Tibial nerve (tissue), 4 donors: ENCODE data around the gene COL4A6. TPM values are rescaled to one million over a fixed set of nuclear protein-coding genes. Genes with fewer than 3 reads are reported as not detected.

ENCODE experiments used
- DNase-seq, 2 donors: peaks; one replicate each; pipeline ENCODE4 v3.0.0-alpha.2; 2019; ENCODE audit warnings: low spot score in 2 of 2
- H3K27ac ChIP-seq, 4 donors: fragments of 200-600 bp; sonication (generic) in 3 of 4; one replicate each; pipeline ENCODE4 v1.5.1; 2017 to 2019; ENCODE audit warnings: mild to moderate bottlenecking in 1 of 4
- H3K27me3 ChIP-seq, 2 donors: fragments of 200-600 bp; sonication (generic) in 1 of 2; one replicate each; pipeline versions ENCODE4 v1.5.1 to v1.6.0; 2017 to 2019
- H3K36me3 ChIP-seq, 3 donors: fragments of 200-600 bp; sonication (generic); one replicate each; pipeline ENCODE4 v1.5.1; 2018 to 2019
- H3K4me1 ChIP-seq, 4 donors: fragments of 200-600 bp; sonication (generic) in 3 of 4; one replicate each; pipeline ENCODE4 v1.5.1; 2017 to 2019
- H3K4me3 ChIP-seq, 4 donors: fragments of 200-600 bp; sonication (generic) in 3 of 4; one replicate each; pipeline ENCODE4 v1.5.1; 2017 to 2019; ENCODE audit warnings: mild to moderate bottlenecking in 1 of 4, moderate library complexity in 1 of 4
- H3K9me3 ChIP-seq, 4 donors: fragments of 200-600 bp; sonication (generic) in 3 of 4; one replicate each; pipeline ENCODE4 v1.5.1; 2017 to 2019
- CTCF ChIP-seq, 5 experiments: fragments of 200-600 bp in 3 of 5; fragments of 450-650 bp in 2 of 5; sonication (generic) in 3 of 5; IDR thresholded peaks; one replicate each; pipeline ENCODE4 v1.5.1; 2016 to 2019; ENCODE audit warnings: antibody characterized with exemption in 5 of 5, mild to moderate bottlenecking in 3 of 5, moderate library complexity in 2 of 5
- EP300 ChIP-seq, 2 donors: sonication (generic); formaldehyde crosslinking; IDR thresholded peaks; one replicate each; pipeline ENCODE4 v1.6.1; 2017; ENCODE audit warnings: antibody characterized with exemption in 2 of 2, mild to moderate bottlenecking in 1 of 2
- POLR2A ChIP-seq, 2 donors: fragments of 450-650 bp; IDR thresholded peaks; one replicate each; pipeline ENCODE4 v1.6.1; 2017; ENCODE audit warnings: antibody characterized with exemption in 2 of 2, mild to moderate bottlenecking in 2 of 2, moderate library complexity in 2 of 2
- WGBS, 2 donors: methylation state at CpG; one replicate each; pipeline ENCODE4 v1.1.5; 2018; 5-methylcytosine and 5-hydroxymethylcytosine counted together
- total RNA-seq, 4 donors: library from RNA; depleted of rRNA; stranded (reverse); fragments of >200 nt; gene quantifications; one replicate each; pipeline ENCODE4 v1.1.0, GENCODE V29; 2016

COL4A6 gene
- total RNA-seq, 4 donors from 2014 or later: under 0.01 to 1.4 (median 0.21) TPM

GRCh38 chrX:108130889-108131288, 307.3 kb downstream of the COL4A6 start:
- H3K27me3 ChIP-seq: peaks cover 0 to 11% of the 10 kb centered on the region in 2 donors
- H3K4me3 ChIP-seq: no peak overlapping the region
- TF ChIP-seq EP300 (IDR thresholded peaks at IDR 0.05) (no peak), CTCF (IDR thresholded peaks at IDR 0.05) (no peak), POLR2A (IDR thresholded peaks at IDR 0.05) (no peak)
- H3K36me3 ChIP-seq: peaks cover 0 to 36% (median 0%) of the 10 kb centered on the region in 3 donors
- no peaks in the 10 kb centered on the region for H3K9me3 ChIP-seq
- no peak for DNase-seq
- 75 to 100% methylated on average over 1 of the region's 1 CpG for WGBS, 2 donors
- H3K27ac ChIP-seq: no peak overlapping the region
- no peaks in the 10 kb centered on the region for H3K4me1 ChIP-seq

GRCh38 chrX:108127152-108127551, 311.1 kb downstream of the COL4A6 start:
- Histone ChIP-seq H3K4me1 (peaks cover 0 to 4% (median 0%) of the 10 kb centered on the region in 4 donors), H3K36me3 (peaks cover 0 to 19% (median 0%) of the 10 kb centered on the region in 3 donors), H3K27ac (no peak overlapping the region), H3K4me3 (no peak overlapping the region), H3K9me3 (no peaks in the 10 kb centered on the region), H3K27me3 (peaks cover 0 to 9% of the 10 kb centered on the region in 2 donors)
- TF ChIP-seq EP300 (IDR thresholded peaks at IDR 0.05): no peak
- no peak for TF ChIP-seq CTCF (IDR thresholded peaks at IDR 0.05)
- TF ChIP-seq POLR2A (IDR thresholded peaks at IDR 0.05): no peak
- WGBS, 2 donors: 82 to 88% methylated on average over 4 of the region's 4 CpGs
- DNase-seq: no peak

- Histone ChIP-seq H3K27ac (no peak overlapping the region), H3K4me1 (peaks cover 0 to 4% (median 0%) of the 10 kb centered on the region in 4 donors), H3K9me3 (no peaks in the 10 kb centered on the region), H3K27me3 (peaks cover 0 to 9% of the 10 kb centered on the region in 2 donors), H3K36me3 (peaks cover 0 to 17% (median 0%) of the 10 kb centered on the region in 3 donors), H3K4me3 (no peak overlapping the region)
- no peak for DNase-seq
- no peak for TF ChIP-seq EP300 (IDR thresholded peaks at IDR 0.05)
- TF ChIP-seq CTCF (IDR thresholded peaks at IDR 0.05): no peak
- TF ChIP-seq POLR2A (IDR thresholded peaks at IDR 0.05): no peak
- 61 to 89% methylated on average over 2 of the region's 2 CpGs for WGBS, 2 donors
Measured at GRCh38 chrX:108126661-108127060, 311.6 kb downstream of the COL4A6 start.

- Histone ChIP-seq H3K4me1 (peaks cover 0 to 4% (median 0%) of the 10 kb centered on the region in 4 donors), H3K9me3 (no peaks in the 10 kb centered on the region), H3K36me3 (peaks cover 0 to 8% (median 0%) of the 10 kb centered on the region in 3 donors), H3K27ac (no peak overlapping the region), H3K27me3 (peaks cover 0 to 12% of the 10 kb centered on the region in 2 donors), H3K4me3 (no peak overlapping the region)
- WGBS, 2 donors: 82 to 97% methylated on average over 3 of the region's 3 CpGs
- TF ChIP-seq POLR2A (IDR thresholded peaks at IDR 0.05) (no peak), CTCF (IDR thresholded peaks at IDR 0.05) (no peak), EP300 (IDR thresholded peaks at IDR 0.05) (no peak)
- DNase-seq: no peak
Measured at GRCh38 chrX:108123591-108124366, 314.4 kb downstream of the COL4A6 start.

GRCh38 chrX:108122748-108123147, 315.5 kb downstream of the COL4A6 start:
- Histone ChIP-seq H3K4me3 (no peak overlapping the region), H3K9me3 (no peaks in the 10 kb centered on the region), H3K27me3 (peaks cover 0 to 19% of the 10 kb centered on the region in 2 donors), H3K4me1 (peaks cover 0 to 4% (median 0%) of the 10 kb centered on the region in 4 donors), H3K27ac (no peak overlapping the region), H3K36me3 (peaks cover 0 to 4% (median 0%) of the 10 kb centered on the region in 3 donors)
- DNase-seq: no peak
- 36 to 61% methylated on average over 2 of the region's 2 CpGs for WGBS, 2 donors
- no peak for TF ChIP-seq POLR2A (IDR thresholded peaks at IDR 0.05)
- TF ChIP-seq EP300 (IDR thresholded peaks at IDR 0.05): no peak
- no peak for TF ChIP-seq CTCF (IDR thresholded peaks at IDR 0.05)
